ENCODE measurements around the gene UNKL. TPM values are rescaled to one million over a fixed set of nuclear protein-coding genes. Genes with fewer than 3 reads are reported as not detected.

UNKL gene
- total RNA-seq, 2 donors from 2014 or later = 22.1 to 42.8 TPM

GRCh38 chr16:1449201-1449788, 34.8 kb upstream of the UNKL start:
- Histone ChIP-seq H3K27ac (no peak overlapping the region), H3K36me3 (peaks cover 51% of the 10 kb centered on the region), H3K4me3 (no peak overlapping the region), H3K27me3 (replicated peaks; ENCODE audit: insufficient read depth) (no peaks in the 10 kb centered on the region), H3K9me3 (no peaks in the 10 kb centered on the region), H3K4me1 (ENCODE audit: control insufficient read depth in 1 of 2, low read depth in 2 of 2) (no peaks in the 10 kb centered on the region)
- no peak for DNase-seq (ENCODE audit: low spot score)
- TF ChIP-seq CTCF (IDR thresholded peaks at IDR 0.05) = no peak
- ATAC-seq (ENCODE audit: insufficient number of reproducible peaks, low FRiP score, low read depth) = no peak

GRCh38 chr16:1448536-1449116, 34.1 kb upstream of the UNKL start:
- ATAC-seq (ENCODE audit: insufficient number of reproducible peaks, low FRiP score, low read depth) (no peak), DNase-seq (ENCODE audit: low spot score) (no peak)
- Histone ChIP-seq H3K9me3 (no peaks in the 10 kb centered on the region), H3K4me1 (ENCODE audit: control insufficient read depth in 1 of 2, low read depth in 2 of 2) (no peaks in the 10 kb centered on the region), H3K36me3 (peaks cover 45% of the 10 kb centered on the region), H3K27ac (no peak overlapping the region), H3K4me3 (no peak overlapping the region), H3K27me3 (replicated peaks; ENCODE audit: insufficient read depth) (no peaks in the 10 kb centered on the region)
- TF ChIP-seq CTCF (IDR thresholded peaks at IDR 0.05) = no peak

GRCh38 chr16:1447965-1448364, 33.5 kb upstream of the UNKL start:
- Histone ChIP-seq H3K36me3 (peaks cover 39% of the 10 kb centered on the region), H3K27me3 (replicated peaks; ENCODE audit: insufficient read depth) (no peaks in the 10 kb centered on the region), H3K27ac (no peak overlapping the region), H3K4me1 (ENCODE audit: control insufficient read depth in 1 of 2, low read depth in 2 of 2) (no peaks in the 10 kb centered on the region), H3K9me3 (no peaks in the 10 kb centered on the region), H3K4me3 (no peak overlapping the region)
- ATAC-seq (ENCODE audit: insufficient number of reproducible peaks, low FRiP score, low read depth) (no peak), DNase-seq (ENCODE audit: low spot score) (no peak)
- no peak for TF ChIP-seq CTCF (IDR thresholded peaks at IDR 0.05)

GRCh38 chr16:1446296-1447080, 32.0 kb upstream of the UNKL start:
- Histone ChIP-seq H3K4me3 (no peak overlapping the region), H3K27me3 (replicated peaks; ENCODE audit: insufficient read depth) (no peaks in the 10 kb centered on the region), H3K36me3 (peaks cover 26% of the 10 kb centered on the region), H3K4me1 (ENCODE audit: control insufficient read depth in 1 of 2, low read depth in 2 of 2) (no peaks in the 10 kb centered on the region), H3K9me3 (no peaks in the 10 kb centered on the region), H3K27ac (no peak overlapping the region)
- no peak for TF ChIP-seq CTCF (IDR thresholded peaks at IDR 0.05)
- ATAC-seq (ENCODE audit: insufficient number of reproducible peaks, low FRiP score, low read depth) = no peak
- no peak for DNase-seq (ENCODE audit: low spot score)

- Histone ChIP-seq H3K27me3 (replicated peaks; ENCODE audit: insufficient read depth) (no peaks in the 10 kb centered on the region), H3K4me3 (no peak overlapping the region), H3K27ac (no peak overlapping the region), H3K4me1 (ENCODE audit: control insufficient read depth in 1 of 2, low read depth in 2 of 2) (no peaks in the 10 kb centered on the region), H3K36me3 (peaks cover 21% of the 10 kb centered on the region), H3K9me3 (no peaks in the 10 kb centered on the region)
- ATAC-seq (ENCODE audit: insufficient number of reproducible peaks, low FRiP score, low read depth) (no peak), DNase-seq (ENCODE audit: low spot score) (no peak)
- TF ChIP-seq CTCF (IDR thresholded peaks at IDR 0.05) = no peak
These were observed 31.2 kb upstream of the UNKL start for GRCh38 chr16:1445518-1446203.

Data from thoracic aorta (tissue), 2 donors.